CD14-positive monocyte (primary cell): ENCODE data around the gene HOXD10. TPM values are rescaled to one million over a fixed set of nuclear protein-coding genes. Genes with fewer than 3 reads are reported as not detected.

ENCODE experiments used
- DNase-seq, 3 donors: peaks; one replicate each; pipeline ENCODE4 v3.0.0-alpha.2; 2011 to 2022
- H2AFZ ChIP-seq: 2 replicates; pipeline ENCODE4 v1.6.0; 2012; ENCODE audit warnings: mild to moderate bottlenecking, low read depth, low read length, inconsistent platforms; ENCODE audit not compliant: insufficient read depth, poor library complexity, severe bottlenecking
- H3K27ac ChIP-seq, 2 donors: 1 replicate in 1 of 2; 2 replicates in 1 of 2; pipeline ENCODE4 v1.5.1; 2012 to 2013; ENCODE audit warnings: low read length in 2 of 2, control low read depth in 1 of 2, inconsistent platforms in 1 of 2, low read depth in 1 of 2, mild to moderate bottlenecking in 1 of 2
- H3K27me3 ChIP-seq, 2 donors: one replicate each; pipeline versions ENCODE4 v1.6.0 to v1.6.1; 2011 to 2013; ENCODE audit warnings: low read length in 2 of 2; ENCODE audit not compliant: control insufficient read depth in 2 of 2, insufficient read depth in 2 of 2
- H3K36me3 ChIP-seq, 2 donors: replicated peaks in 1 of 2; 1 replicate in 1 of 2; 2 replicates in 1 of 2; pipeline versions ENCODE4 v1.5.1 to v1.6.1; 2012 to 2013; ENCODE audit warnings: low read length in 2 of 2, control low read depth in 1 of 2, inconsistent platforms in 1 of 2, mild to moderate bottlenecking in 1 of 2; ENCODE audit not compliant: insufficient read depth in 2 of 2, control insufficient read depth in 1 of 2
- H3K4me1 ChIP-seq, 2 donors: 1 replicate in 1 of 2; 2 replicates in 1 of 2; pipeline versions ENCODE4 v1.5.1 to v1.6.1; 2012 to 2013; ENCODE audit warnings: low read length in 2 of 2, control low read depth in 1 of 2, inconsistent platforms in 1 of 2, mild to moderate bottlenecking in 1 of 2, moderate library complexity in 1 of 2; ENCODE audit not compliant: insufficient read depth in 2 of 2, control insufficient read depth in 1 of 2
- H3K4me2 ChIP-seq: replicated peaks from 2 replicates; pipeline ENCODE3; 2012; ENCODE audit warnings: low read length, moderate library complexity, mild to moderate bottlenecking; ENCODE audit not compliant: poor library complexity, severe bottlenecking; ENCODE audit errors: extremely low read depth
- H3K4me3 ChIP-seq, 3 experiments: fragments of 200-600 bp in 1 of 3; sonication (generic) in 1 of 3; replicated peaks in 1 of 3; 1 replicate in 2 of 3; 2 replicates in 1 of 3; pipeline ENCODE4 v1.5.1; 2011 to 2013; ENCODE audit warnings: low read length in 3 of 3, mild to moderate bottlenecking in 3 of 3, control low read depth in 2 of 3, low read depth in 2 of 3, inconsistent platforms in 1 of 3, moderate library complexity in 1 of 3
- H3K79me2 ChIP-seq: 2 replicates; pipeline ENCODE4 v1.6.0; 2012; ENCODE audit warnings: mild to moderate bottlenecking, control low read depth, inconsistent platforms, low read length, moderate library complexity; ENCODE audit not compliant: insufficient read depth
- H3K9ac ChIP-seq: 2 replicates; pipeline ENCODE4 v1.6.0; 2017; ENCODE audit warnings: low read length, mild to moderate bottlenecking; ENCODE audit not compliant: insufficient read depth, poor library complexity, severe bottlenecking
- H3K9me3 ChIP-seq, 2 donors: replicated peaks in 1 of 2; 1 replicate in 1 of 2; 2 replicates in 1 of 2; pipeline versions ENCODE4 v1.5.1 to v1.6.1; 2012 to 2013; ENCODE audit warnings: low read length in 2 of 2, control low read depth in 1 of 2; ENCODE audit not compliant: control insufficient read depth in 1 of 2, insufficient read depth in 1 of 2
- H4K20me1 ChIP-seq: 2 replicates; pipeline ENCODE4 v1.6.0; 2012; ENCODE audit warnings: mild to moderate bottlenecking, low read length, control low read depth, moderate library complexity; ENCODE audit not compliant: insufficient read depth
- H3K27ac Mint-ChIP-seq, 7 donors: one replicate each; pipeline ENCODE4 v1.8.0; 2020; ENCODE audit warnings: mild to moderate bottlenecking in 7 of 7, mixed read lengths in 7 of 7, moderate library complexity in 6 of 7, inconsistent platforms in 2 of 7
- H3K27me3 Mint-ChIP-seq, 3 donors: one replicate each; pipeline ENCODE4 v1.8.0; 2021 to 2022; ENCODE audit warnings: low read depth in 3 of 3, mild to moderate bottlenecking in 3 of 3, mixed read lengths in 3 of 3, moderate library complexity in 3 of 3, inconsistent platforms in 1 of 3
- H3K36me3 Mint-ChIP-seq, 2 donors: one replicate each; pipeline ENCODE4 v1.8.0; 2020; ENCODE audit warnings: mixed read lengths in 2 of 2, inconsistent platforms in 1 of 2, mild to moderate bottlenecking in 1 of 2
- H3K4me1 Mint-ChIP-seq: one replicate; pipeline ENCODE4 v1.8.0; 2020; ENCODE audit warnings: mild to moderate bottlenecking, mixed read lengths
- H3K4me3 Mint-ChIP-seq, 2 donors: one replicate each; pipeline ENCODE4 v1.8.0; 2020; ENCODE audit warnings: mild to moderate bottlenecking in 2 of 2, mixed read lengths in 2 of 2, moderate library complexity in 1 of 2
- H3K9me3 Mint-ChIP-seq, 7 donors: one replicate each; pipeline ENCODE4 v1.8.0; 2020 to 2022; ENCODE audit warnings: mixed read lengths in 7 of 7, mild to moderate bottlenecking in 6 of 7, moderate library complexity in 6 of 7, inconsistent platforms in 2 of 7
- whole genome bisulfite sequencing: methylation state at CpG from one replicate; pipeline ENCODE4 v1.1.5; 2013; ENCODE audit warnings: missing lambda C conversion rate; ENCODE audit not compliant: insufficient coverage; 5-methylcytosine and 5-hydroxymethylcytosine counted together
- intact Hi-C, 2 donors: fragments of 100-400 bp; cut with micrococcal nuclease; formaldehyde crosslinking; loops; one replicate each; pipeline versions ENCODE4 v1.15.0 to v1.15.1; 2023
- polyA plus RNA-seq, 3 donors: library from polyadenylated mRNA; depleted of rRNA in 1 of 3; unstranded in 2 of 3; stranded (reverse) in 1 of 3; fragments of 300-500 nt in 2 of 3; fragments of >200 nt in 1 of 3; fragmentation: Illumina TruSeq in 2 of 3; gene quantifications; 1 replicate in 2 of 3; 2 replicates in 1 of 3; pipeline ENCODE4 v1.2.3, GENCODE V29; 2012 to 2021
- TF ChIP-seq, protein P1 (sequence below): fragments of 200-600 bp; IDR thresholded peaks from one replicate; pipeline ENCODE4 v1.8.0; 2022; ENCODE audit warnings: antibody characterized with exemption, mild to moderate bottlenecking

The HOXD10 gene
- polyA plus RNA-seq, 3 donors = not detected

DNA sequence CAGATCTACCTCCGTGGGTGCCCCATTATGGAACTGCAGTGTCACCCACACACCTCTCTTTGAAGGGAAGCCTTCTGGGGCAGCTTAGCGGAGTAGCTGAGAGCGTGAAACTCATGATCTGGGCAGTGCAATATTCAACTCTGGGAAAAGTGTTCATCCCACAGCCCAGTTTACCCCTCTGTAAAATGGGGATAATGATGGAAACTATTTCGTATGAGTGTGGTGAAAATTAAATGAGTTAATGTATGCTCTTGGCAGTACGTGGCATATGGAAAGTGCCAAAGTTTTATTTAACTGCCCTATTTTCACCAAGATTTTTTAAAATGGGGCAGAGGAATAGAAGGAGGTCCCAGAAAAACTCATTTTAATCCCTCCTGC, 44.3 kb upstream of the HOXD10 start:
- TF ChIP-seq, protein P1, sequence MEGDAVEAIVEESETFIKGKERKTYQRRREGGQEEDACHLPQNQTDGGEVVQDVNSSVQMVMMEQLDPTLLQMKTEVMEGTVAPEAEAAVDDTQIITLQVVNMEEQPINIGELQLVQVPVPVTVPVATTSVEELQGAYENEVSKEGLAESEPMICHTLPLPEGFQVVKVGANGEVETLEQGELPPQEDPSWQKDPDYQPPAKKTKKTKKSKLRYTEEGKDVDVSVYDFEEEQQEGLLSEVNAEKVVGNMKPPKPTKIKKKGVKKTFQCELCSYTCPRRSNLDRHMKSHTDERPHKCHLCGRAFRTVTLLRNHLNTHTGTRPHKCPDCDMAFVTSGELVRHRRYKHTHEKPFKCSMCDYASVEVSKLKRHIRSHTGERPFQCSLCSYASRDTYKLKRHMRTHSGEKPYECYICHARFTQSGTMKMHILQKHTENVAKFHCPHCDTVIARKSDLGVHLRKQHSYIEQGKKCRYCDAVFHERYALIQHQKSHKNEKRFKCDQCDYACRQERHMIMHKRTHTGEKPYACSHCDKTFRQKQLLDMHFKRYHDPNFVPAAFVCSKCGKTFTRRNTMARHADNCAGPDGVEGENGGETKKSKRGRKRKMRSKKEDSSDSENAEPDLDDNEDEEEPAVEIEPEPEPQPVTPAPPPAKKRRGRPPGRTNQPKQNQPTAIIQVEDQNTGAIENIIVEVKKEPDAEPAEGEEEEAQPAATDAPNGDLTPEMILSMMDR = no peak

GRCh38 chr2:176072951-176073904, 43.4 kb upstream of the HOXD10 start:
- H3K4me1 ChIP-seq = no peaks in the 10 kb centered on the region
- no peak overlapping the region for H3K9ac ChIP-seq
- H3K4me3 ChIP-seq = no peak overlapping the region
- peaks cover 0 to 36% (median 17%) of the 10 kb centered on the region in 7 donors for H3K9me3 Mint-ChIP-seq
- no peaks in the 10 kb centered on the region for H4K20me1 ChIP-seq
- H3K9me3 ChIP-seq = peaks cover 7 to 46% of the 10 kb centered on the region in 2 donors
- H3K36me3 Mint-ChIP-seq = peaks cover 4 to 6% of the 10 kb centered on the region in 2 donors
- H3K4me3 Mint-ChIP-seq = peak overlapping the region in 1 of 2 donors; percentile 39
- H3K36me3 ChIP-seq = no peaks in the 10 kb centered on the region
- WGBS = 3% methylated on average over 20 of the region's 29 CpGs
- intact Hi-C loops = no loop called here
- no peak for DNase-seq
- TF ChIP-seq, protein P1 = no peak
- H3K27me3 ChIP-seq = peaks cover 97 to 100% of the 10 kb centered on the region in 2 donors
- no peaks in the 10 kb centered on the region for H3K79me2 ChIP-seq
- H2AFZ ChIP-seq = no peak overlapping the region
- no peak overlapping the region for H3K27ac ChIP-seq
- H3K4me1 Mint-ChIP-seq = peaks cover 17% of the 10 kb centered on the region
- no peak overlapping the region for H3K4me2 ChIP-seq
- no peak overlapping the region for H3K27ac Mint-ChIP-seq
- H3K27me3 Mint-ChIP-seq = peaks cover 89 to 97% (median 96%) of the 10 kb centered on the region in 3 donors

More for the DNA sequence above, 44.3 kb upstream of the HOXD10 start:
- Histone ChIP-seq H3K4me3 (no peak overlapping the region), H3K4me2 (no peak overlapping the region), H2AFZ (no peak overlapping the region), H3K36me3 (no peaks in the 10 kb centered on the region), H3K9ac (no peak overlapping the region), H3K27me3 (peaks cover 99 to 100% of the 10 kb centered on the region in 2 donors), H3K4me1 (peaks cover 4 to 5% of the 10 kb centered on the region in 2 donors), H3K9me3 (peaks cover 7 to 51% of the 10 kb centered on the region in 2 donors), H3K27ac (no peak overlapping the region), H3K79me2 (no peaks in the 10 kb centered on the region), H4K20me1 (no peaks in the 10 kb centered on the region)
- no peak for DNase-seq
- 0% methylated on average over 1 of the region's 5 CpGs for WGBS
- peak overlapping the region in 1 of 2 donors; percentile 63 for H3K4me3 Mint-ChIP-seq
- peaks cover 22% of the 10 kb centered on the region for H3K4me1 Mint-ChIP-seq
- peaks cover 0 to 45% (median 19%) of the 10 kb centered on the region in 7 donors for H3K9me3 Mint-ChIP-seq
- intact Hi-C loops = no loop called here
- no peak overlapping the region for H3K27ac Mint-ChIP-seq
- H3K27me3 Mint-ChIP-seq = peaks cover 95 to 99% (median 99%) of the 10 kb centered on the region in 3 donors
- H3K36me3 Mint-ChIP-seq = peaks cover 4 to 6% of the 10 kb centered on the region in 2 donors
